ENCODE measurements around the gene CRYGA.
"Not testable (repeated sequence)": the region's sequence is repeated elsewhere in the genome, so short reads cannot be mapped to it uniquely, and the experiment has no call there.

CRYGA gene

DNA sequence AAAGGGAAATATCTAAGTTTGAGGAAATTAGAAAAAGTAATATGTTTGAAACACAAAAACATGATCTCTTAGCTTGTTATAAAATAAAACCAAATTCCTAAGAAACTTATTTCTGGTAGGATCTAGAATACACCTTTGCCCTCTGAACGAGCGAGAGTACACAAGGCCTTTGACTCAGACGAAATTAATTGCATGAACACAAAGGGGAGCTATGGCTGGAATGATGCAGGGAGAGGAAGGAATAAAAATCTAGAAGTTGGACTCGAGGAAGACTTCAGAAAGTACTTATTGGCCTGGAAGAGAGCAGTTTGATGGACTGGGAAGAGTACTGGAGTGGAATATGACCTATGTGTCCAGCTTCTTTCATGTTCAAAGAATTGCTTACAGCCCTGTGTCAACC is 38.1 kb downstream of the CRYGA start:
- H3K27me3 ChIP-seq (ENCODE audit: insufficient read depth, low read length) = peaks cover 20% of the 10 kb centered on the region
- no peak overlapping the region for H2AFZ ChIP-seq (ENCODE audit: low read length, unreplicated experiment)
- no peaks in the 10 kb centered on the region for H3K79me2 ChIP-seq (ENCODE audit: control insufficient read depth, insufficient read depth, low read length, unreplicated experiment)
- H3K4me3 ChIP-seq (ENCODE audit: low read depth, low read length) = no peak overlapping the region
- H3K27ac ChIP-seq (ENCODE audit: low read depth, low read length) = no peak overlapping the region
- no peaks in the 10 kb centered on the region for H3K36me3 ChIP-seq (ENCODE audit: insufficient read depth, low read length)
- H3K4me1 ChIP-seq (ENCODE audit: control insufficient read depth, insufficient read depth, low read length, unreplicated experiment) = no peaks in the 10 kb centered on the region

DNA sequence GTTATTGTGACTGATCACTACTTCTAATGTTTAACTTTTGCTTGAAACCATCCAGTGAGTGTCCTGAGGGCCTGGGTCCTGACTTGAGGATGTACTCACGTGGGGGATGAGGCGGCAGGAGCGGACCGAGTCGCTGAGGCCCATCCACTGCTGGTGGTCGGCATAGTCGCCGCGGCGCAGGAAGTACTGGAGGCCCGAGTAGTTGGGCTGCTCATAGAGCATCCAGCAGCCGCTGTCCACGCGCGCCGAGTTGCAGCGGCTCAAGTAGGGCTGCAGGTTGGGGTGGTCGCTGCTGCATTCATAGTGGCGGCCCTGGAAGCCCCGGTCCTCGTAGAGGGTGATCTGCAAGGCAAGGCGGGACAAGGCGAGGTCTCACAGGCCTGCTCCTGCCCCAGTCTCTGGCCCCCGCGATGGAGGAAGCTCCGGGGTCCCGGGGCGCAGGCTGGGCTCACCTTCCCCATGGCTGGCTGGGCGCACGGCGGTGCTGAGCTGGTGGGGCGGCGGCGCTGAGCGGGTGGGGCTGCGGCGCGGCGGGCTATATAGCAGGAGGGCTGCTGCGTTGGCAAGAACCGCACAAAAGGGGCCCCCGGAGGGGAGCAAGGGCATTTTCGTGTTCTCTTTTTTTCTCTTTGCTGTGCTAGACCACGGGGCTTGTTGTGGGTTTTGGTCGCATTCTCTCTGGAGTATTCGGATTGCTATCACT is 39.2 kb downstream of the CRYGA start, which contains the start of gene CRYGD:
TSS of gene CRYGD (minus strand) at position 512 of the 703 bp plus-strand sequence. CDS start at position 461, 51 bp downstream.
- not testable (repeated sequence) for H3K36me3 ChIP-seq (ENCODE audit: insufficient read depth, low read length); H3K4me1 ChIP-seq (ENCODE audit: control insufficient read depth, insufficient read depth, low read length, unreplicated experiment); H3K27ac ChIP-seq (ENCODE audit: low read depth, low read length); H3K79me2 ChIP-seq (ENCODE audit: control insufficient read depth, insufficient read depth, low read length, unreplicated experiment)
- peak within 1 kb of the TSS; percentile 66 for H2AFZ ChIP-seq (ENCODE audit: low read length, unreplicated experiment)
- H3K4me3 ChIP-seq (ENCODE audit: low read depth, low read length) = peak within 1 kb of the TSS; percentile 66
- H3K27me3 ChIP-seq (ENCODE audit: insufficient read depth, low read length) = peaks cover 20% of the 10 kb centered on the region

DNA sequence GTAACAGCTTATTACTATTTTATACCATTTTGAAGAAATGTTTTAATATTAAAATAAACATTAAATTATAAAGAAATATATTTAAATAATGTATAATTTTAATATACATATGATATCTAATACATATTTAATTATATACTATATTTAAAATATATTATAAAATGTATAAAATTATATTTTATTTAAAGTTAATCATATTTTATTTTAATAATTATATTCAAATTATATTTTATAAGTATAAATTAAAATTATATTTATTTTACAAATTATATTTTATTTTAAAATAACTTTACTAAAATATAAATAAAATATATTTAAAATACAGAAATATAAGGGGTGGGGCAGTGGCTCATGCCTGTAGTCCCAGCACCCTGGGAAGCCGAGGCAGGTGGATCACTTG is 41.1 kb downstream of the CRYGA start:
- Histone ChIP-seq H3K4me1 (ENCODE audit: control insufficient read depth, insufficient read depth, low read length, unreplicated experiment) (no peaks in the 10 kb centered on the region), H3K27ac (ENCODE audit: low read depth, low read length) (no peak overlapping the region), H3K4me3 (ENCODE audit: low read depth, low read length) (no peak overlapping the region), H3K27me3 (ENCODE audit: insufficient read depth, low read length) (peaks cover 20% of the 10 kb centered on the region), H2AFZ (ENCODE audit: low read length, unreplicated experiment) (no peak overlapping the region), H3K79me2 (ENCODE audit: control insufficient read depth, insufficient read depth, low read length, unreplicated experiment) (no peaks in the 10 kb centered on the region), H3K36me3 (ENCODE audit: insufficient read depth, low read length) (no peaks in the 10 kb centered on the region)

DNA sequence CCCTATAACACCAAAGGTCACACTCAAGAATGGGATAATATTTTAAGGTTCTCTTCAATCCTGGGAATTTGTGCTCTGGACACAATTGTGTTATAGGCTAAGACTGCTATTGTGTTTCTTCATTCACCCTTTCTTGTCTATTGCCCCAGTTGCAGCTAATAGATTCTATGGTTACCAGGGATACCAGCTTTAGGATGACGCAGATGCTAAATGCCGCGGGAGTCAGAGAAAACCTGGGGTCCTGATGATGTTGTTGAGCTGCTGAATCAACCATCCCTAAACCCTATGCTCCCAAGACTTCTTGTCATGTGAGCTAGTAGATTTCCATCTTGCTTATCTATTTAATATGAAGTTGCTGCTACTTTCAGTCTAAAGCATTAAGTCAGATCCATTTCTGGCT is 44.5 kb downstream of the CRYGA start:
- Histone ChIP-seq H3K4me1 (ENCODE audit: control insufficient read depth, insufficient read depth, low read length, unreplicated experiment) (no peaks in the 10 kb centered on the region), H2AFZ (ENCODE audit: low read length, unreplicated experiment) (no peak overlapping the region), H3K79me2 (ENCODE audit: control insufficient read depth, insufficient read depth, low read length, unreplicated experiment) (no peaks in the 10 kb centered on the region), H3K36me3 (ENCODE audit: insufficient read depth, low read length) (no peaks in the 10 kb centered on the region), H3K27ac (ENCODE audit: low read depth, low read length) (no peak overlapping the region), H3K27me3 (ENCODE audit: insufficient read depth, low read length) (peaks cover 14% of the 10 kb centered on the region), H3K4me3 (ENCODE audit: low read depth, low read length) (no peak overlapping the region)

DNA sequence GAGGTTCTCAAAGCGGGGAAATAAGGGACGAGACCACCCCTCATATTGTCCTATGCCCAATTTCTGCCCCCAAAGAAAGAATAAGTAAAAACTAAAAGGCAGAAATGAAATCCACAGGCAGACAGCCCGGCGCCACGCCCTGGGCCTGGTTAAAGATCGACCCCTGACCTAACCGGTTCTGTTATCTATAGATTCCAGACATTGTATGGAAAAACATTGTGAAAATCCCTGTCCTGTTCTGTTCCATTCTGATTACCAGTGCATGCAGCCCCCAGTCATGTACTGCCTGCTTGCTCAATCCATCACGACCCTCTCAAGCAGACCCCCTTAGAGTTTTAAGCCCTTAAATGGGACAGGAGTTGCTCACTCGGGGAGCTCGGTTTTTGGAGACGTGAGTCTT is 46.0 kb downstream of the CRYGA start:
- peaks cover 23% of the 10 kb centered on the region for H3K27me3 ChIP-seq (ENCODE audit: insufficient read depth, low read length)
- H3K79me2 ChIP-seq (ENCODE audit: control insufficient read depth, insufficient read depth, low read length, unreplicated experiment); H2AFZ ChIP-seq (ENCODE audit: low read length, unreplicated experiment); H3K27ac ChIP-seq (ENCODE audit: low read depth, low read length); H3K36me3 ChIP-seq (ENCODE audit: insufficient read depth, low read length); H3K4me1 ChIP-seq (ENCODE audit: control insufficient read depth, insufficient read depth, low read length, unreplicated experiment); H3K4me3 ChIP-seq (ENCODE audit: low read depth, low read length): not testable (repeated sequence)

DNA sequence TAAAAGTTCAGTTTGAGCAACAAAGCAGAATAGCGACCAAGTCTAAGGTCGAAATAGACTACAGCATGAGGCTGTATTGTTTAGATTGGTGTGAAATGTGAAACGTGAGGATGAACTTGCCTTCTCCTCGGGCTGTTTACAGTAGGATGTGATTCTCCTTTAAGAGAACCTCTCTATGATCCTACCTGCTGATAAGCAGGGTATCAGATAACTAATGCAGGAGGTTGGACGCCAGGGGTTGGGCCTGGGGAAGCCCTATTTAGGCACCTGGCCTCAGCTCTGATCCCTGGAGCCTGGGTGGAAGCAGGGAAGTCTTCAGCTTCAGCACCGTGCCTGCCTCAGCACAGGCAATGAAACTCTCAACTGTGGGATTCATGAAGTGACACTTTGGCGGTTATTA is 50.4 kb downstream of the CRYGA start:
- no peak overlapping the region for H2AFZ ChIP-seq (ENCODE audit: low read length, unreplicated experiment)

DNA sequence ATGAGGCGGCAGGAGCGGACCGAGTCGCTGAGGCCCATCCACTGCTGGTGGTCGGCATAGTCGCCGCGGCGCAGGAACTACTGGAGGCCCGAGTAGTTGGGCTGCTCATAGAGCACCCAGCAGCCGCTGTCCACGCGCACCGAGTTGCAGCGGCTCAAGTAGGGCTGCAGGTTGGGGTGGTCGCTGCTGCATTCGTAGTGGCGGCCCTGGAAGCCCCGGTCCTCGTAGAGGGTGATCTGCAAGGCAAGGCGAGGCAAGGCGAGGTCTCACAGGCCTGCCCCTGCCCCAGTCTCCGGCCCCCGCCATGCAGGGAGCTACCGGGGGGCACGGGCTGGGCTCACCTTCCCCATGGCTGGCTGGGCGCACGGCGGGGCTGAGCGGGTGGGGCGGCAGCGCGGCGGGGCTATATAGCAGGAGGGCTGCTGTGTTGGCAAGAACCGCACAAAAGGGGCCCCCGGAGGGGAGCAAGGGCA is 51.1 kb downstream of the CRYGA start:
- peaks cover 33% of the 10 kb centered on the region for H3K27me3 ChIP-seq (ENCODE audit: insufficient read depth, low read length)
- H2AFZ ChIP-seq (ENCODE audit: low read length, unreplicated experiment); H3K4me1 ChIP-seq (ENCODE audit: control insufficient read depth, insufficient read depth, low read length, unreplicated experiment); H3K27ac ChIP-seq (ENCODE audit: low read depth, low read length); H3K4me3 ChIP-seq (ENCODE audit: low read depth, low read length); H3K36me3 ChIP-seq (ENCODE audit: insufficient read depth, low read length); H3K79me2 ChIP-seq (ENCODE audit: control insufficient read depth, insufficient read depth, low read length, unreplicated experiment): not testable (repeated sequence)

More for the DNA sequence above, 50.4 kb downstream of the CRYGA start:
- no peaks in the 10 kb centered on the region for H3K4me1 ChIP-seq (ENCODE audit: control insufficient read depth, insufficient read depth, low read length, unreplicated experiment)
- H3K36me3 ChIP-seq (ENCODE audit: insufficient read depth, low read length) = no peaks in the 10 kb centered on the region
- H3K79me2 ChIP-seq (ENCODE audit: control insufficient read depth, insufficient read depth, low read length, unreplicated experiment) = no peaks in the 10 kb centered on the region
- peaks cover 33% of the 10 kb centered on the region for H3K27me3 ChIP-seq (ENCODE audit: insufficient read depth, low read length)
- H3K4me3 ChIP-seq (ENCODE audit: low read depth, low read length) = no peak overlapping the region
- no peak overlapping the region for H3K27ac ChIP-seq (ENCODE audit: low read depth, low read length)
